ENCODE data around the gene FILIP1L. TPM values are rescaled to one million over a fixed set of nuclear protein-coding genes. Genes with fewer than 3 reads are reported as not detected.

FILIP1L gene
- total RNA-seq, 1 experiment from 2014 or later: 0.17 TPM

DNA sequence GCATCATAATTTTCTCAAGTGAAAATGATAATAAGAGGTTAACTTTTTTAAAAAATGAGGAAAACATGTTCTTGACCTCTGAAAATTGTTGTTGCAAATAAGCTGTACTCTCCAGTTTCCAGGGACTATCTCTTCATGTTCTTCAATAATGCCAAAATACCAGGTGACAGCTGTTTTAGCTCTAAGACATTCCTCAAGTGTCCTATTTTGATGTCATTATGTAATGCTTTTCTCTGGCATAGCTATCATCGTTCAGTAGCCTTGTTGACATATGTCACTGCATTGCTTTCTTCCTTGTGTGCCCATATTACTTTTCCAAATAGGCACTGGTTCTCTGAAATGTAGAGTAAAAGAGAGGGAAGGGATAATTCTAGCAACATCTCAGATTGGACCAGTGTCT lies 5.7 kb upstream of the FILIP1L start:
- no peaks in the 10 kb centered on the region for H3K4me1 ChIP-seq (ENCODE audit: control insufficient read depth in 1 of 2, insufficient read depth in 2 of 2, low read length in 2 of 2)
- intact Hi-C loops (cut with micrococcal nuclease): no loop called here
- ATAC-seq (no peak), DNase-seq (ENCODE audit: low read depth, low spot score) (no peak)
- no peak overlapping the region for H2AFZ ChIP-seq (ENCODE audit: low read depth, low read length, poor library complexity, severe bottlenecking)
- no peak overlapping the region for H3K9ac ChIP-seq (ENCODE audit: low read length)
- no peaks in the 10 kb centered on the region for H4K20me1 ChIP-seq (ENCODE audit: insufficient read depth)
- ChIA-PET CTCF (no interaction called here), POLR2A (no interaction called here), RAD21 (ENCODE audit: low non-redundant PET in 1 of 2, low total read pairs in 2 of 2, uncharacterized antibody in 2 of 2, unreplicated experiment in 2 of 2) (no interaction called here)
- H3K9me2 ChIP-seq (ENCODE audit: insufficient read depth): no peaks in the 10 kb centered on the region
- H3K36me3 ChIP-seq (ENCODE audit: control insufficient read depth in 1 of 2, insufficient read depth in 2 of 2, low read length in 2 of 2): no peaks in the 10 kb centered on the region
- no peaks in the 10 kb centered on the region for H3K9me3 ChIP-seq (ENCODE audit: control insufficient read depth in 1 of 2, insufficient read depth in 1 of 2, low read depth in 1 of 2, low read length in 2 of 2)
- BruUV-seq (replicated peaks): no TSS peak
- TF ChIP-seq CBX3 (IDR thresholded peaks at IDR 0.05; ENCODE audit: low read depth) (no peak), SRF (IDR thresholded peaks at IDR 0.05; ENCODE audit: low read depth) (no peak), YY1 (IDR thresholded peaks at IDR 0.05; ENCODE audit: extremely low read depth, insufficient replicate concordance, low read depth, low read length) (no peak), SP1 (IDR thresholded peaks at IDR 0.05; ENCODE audit: low read depth) (no peak), FOSL1 (IDR thresholded peaks at IDR 0.05; ENCODE audit: low read depth) (no peak), SIN3A (IDR thresholded peaks at IDR 0.05; ENCODE audit: low read depth) (no peak), ELF1 (IDR thresholded peaks at IDR 0.05; ENCODE audit: borderline replicate concordance, low read depth) (no peak), TCF7L2 (IDR thresholded peaks at IDR 0.05; ENCODE audit: borderline replicate concordance, extremely low read depth, insufficient read depth, insufficient read length) (no peak), EZH2phosphoT487 (IDR thresholded peaks at IDR 0.05; ENCODE audit: borderline replicate concordance) (no peak), EGR1 (IDR thresholded peaks at IDR 0.05; ENCODE audit: low read depth) (no peak), ZNF274 (IDR thresholded peaks at IDR 0.05; ENCODE audit: low read depth, low read length) (no peak), RAD21 (IDR thresholded peaks at IDR 0.05; ENCODE audit: low read depth) (no peak), POLR2AphosphoS5 (IDR thresholded peaks at IDR 0.05; ENCODE audit: low read depth, low read length) (no peak), EZH2 (IDR thresholded peaks at IDR 0.05) (no peak), CEBPB (IDR thresholded peaks at IDR 0.05; ENCODE audit: low read depth) (no peak)
- TF ChIP-seq, protein P1, sequence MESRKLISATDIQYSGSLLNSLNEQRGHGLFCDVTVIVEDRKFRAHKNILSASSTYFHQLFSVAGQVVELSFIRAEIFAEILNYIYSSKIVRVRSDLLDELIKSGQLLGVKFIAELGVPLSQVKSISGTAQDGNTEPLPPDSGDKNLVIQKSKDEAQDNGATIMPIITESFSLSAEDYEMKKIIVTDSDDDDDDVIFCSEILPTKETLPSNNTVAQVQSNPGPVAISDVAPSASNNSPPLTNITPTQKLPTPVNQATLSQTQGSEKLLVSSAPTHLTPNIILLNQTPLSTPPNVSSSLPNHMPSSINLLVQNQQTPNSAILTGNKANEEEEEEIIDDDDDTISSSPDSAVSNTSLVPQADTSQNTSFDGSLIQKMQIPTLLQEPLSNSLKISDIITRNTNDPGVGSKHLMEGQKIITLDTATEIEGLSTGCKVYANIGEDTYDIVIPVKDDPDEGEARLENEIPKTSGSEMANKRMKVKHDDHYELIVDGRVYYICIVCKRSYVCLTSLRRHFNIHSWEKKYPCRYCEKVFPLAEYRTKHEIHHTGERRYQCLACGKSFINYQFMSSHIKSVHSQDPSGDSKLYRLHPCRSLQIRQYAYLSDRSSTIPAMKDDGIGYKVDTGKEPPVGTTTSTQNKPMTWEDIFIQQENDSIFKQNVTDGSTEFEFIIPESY (IDR thresholded peaks at IDR 0.05; ENCODE audit: extremely low read depth, insufficient replicate concordance, low read length): no peak
- TF ChIP-seq, protein P2, sequence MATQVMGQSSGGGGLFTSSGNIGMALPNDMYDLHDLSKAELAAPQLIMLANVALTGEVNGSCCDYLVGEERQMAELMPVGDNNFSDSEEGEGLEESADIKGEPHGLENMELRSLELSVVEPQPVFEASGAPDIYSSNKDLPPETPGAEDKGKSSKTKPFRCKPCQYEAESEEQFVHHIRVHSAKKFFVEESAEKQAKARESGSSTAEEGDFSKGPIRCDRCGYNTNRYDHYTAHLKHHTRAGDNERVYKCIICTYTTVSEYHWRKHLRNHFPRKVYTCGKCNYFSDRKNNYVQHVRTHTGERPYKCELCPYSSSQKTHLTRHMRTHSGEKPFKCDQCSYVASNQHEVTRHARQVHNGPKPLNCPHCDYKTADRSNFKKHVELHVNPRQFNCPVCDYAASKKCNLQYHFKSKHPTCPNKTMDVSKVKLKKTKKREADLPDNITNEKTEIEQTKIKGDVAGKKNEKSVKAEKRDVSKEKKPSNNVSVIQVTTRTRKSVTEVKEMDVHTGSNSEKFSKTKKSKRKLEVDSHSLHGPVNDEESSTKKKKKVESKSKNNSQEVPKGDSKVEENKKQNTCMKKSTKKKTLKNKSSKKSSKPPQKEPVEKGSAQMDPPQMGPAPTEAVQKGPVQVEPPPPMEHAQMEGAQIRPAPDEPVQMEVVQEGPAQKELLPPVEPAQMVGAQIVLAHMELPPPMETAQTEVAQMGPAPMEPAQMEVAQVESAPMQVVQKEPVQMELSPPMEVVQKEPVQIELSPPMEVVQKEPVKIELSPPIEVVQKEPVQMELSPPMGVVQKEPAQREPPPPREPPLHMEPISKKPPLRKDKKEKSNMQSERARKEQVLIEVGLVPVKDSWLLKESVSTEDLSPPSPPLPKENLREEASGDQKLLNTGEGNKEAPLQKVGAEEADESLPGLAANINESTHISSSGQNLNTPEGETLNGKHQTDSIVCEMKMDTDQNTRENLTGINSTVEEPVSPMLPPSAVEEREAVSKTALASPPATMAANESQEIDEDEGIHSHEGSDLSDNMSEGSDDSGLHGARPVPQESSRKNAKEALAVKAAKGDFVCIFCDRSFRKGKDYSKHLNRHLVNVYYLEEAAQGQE (IDR thresholded peaks at IDR 0.05; ENCODE audit: low read depth): no peak
- TF ChIP-seq, protein P3, sequence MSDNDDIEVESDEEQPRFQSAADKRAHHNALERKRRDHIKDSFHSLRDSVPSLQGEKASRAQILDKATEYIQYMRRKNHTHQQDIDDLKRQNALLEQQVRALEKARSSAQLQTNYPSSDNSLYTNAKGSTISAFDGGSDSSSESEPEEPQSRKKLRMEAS (IDR thresholded peaks at IDR 0.05): no peak
- TF ChIP-seq, protein P4, sequence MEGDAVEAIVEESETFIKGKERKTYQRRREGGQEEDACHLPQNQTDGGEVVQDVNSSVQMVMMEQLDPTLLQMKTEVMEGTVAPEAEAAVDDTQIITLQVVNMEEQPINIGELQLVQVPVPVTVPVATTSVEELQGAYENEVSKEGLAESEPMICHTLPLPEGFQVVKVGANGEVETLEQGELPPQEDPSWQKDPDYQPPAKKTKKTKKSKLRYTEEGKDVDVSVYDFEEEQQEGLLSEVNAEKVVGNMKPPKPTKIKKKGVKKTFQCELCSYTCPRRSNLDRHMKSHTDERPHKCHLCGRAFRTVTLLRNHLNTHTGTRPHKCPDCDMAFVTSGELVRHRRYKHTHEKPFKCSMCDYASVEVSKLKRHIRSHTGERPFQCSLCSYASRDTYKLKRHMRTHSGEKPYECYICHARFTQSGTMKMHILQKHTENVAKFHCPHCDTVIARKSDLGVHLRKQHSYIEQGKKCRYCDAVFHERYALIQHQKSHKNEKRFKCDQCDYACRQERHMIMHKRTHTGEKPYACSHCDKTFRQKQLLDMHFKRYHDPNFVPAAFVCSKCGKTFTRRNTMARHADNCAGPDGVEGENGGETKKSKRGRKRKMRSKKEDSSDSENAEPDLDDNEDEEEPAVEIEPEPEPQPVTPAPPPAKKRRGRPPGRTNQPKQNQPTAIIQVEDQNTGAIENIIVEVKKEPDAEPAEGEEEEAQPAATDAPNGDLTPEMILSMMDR (IDR thresholded peaks at IDR 0.05 in 2 of 3, conservative IDR thresholded peaks at IDR 0.05 in 1 of 3; ENCODE audit: borderline replicate concordance in 1 of 3, insufficient read depth in 1 of 3, low read depth in 2 of 3, low read length in 2 of 3): no peak
- TF ChIP-seq, protein P5, sequence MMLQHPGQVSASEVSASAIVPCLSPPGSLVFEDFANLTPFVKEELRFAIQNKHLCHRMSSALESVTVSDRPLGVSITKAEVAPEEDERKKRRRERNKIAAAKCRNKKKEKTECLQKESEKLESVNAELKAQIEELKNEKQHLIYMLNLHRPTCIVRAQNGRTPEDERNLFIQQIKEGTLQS (IDR thresholded peaks at IDR 0.05): no peak
- no peak overlapping the region for H3K4me2 ChIP-seq (ENCODE audit: low read length)
- H3K79me2 ChIP-seq (ENCODE audit: insufficient read depth, low read length): no peaks in the 10 kb centered on the region
- no peak overlapping the region for H3K27ac ChIP-seq (ENCODE audit: low read depth, low read length)
- H3K27me3 ChIP-seq (ENCODE audit: insufficient read depth, low read length): no peaks in the 10 kb centered on the region
- H3K4me3 ChIP-seq (replicated peaks in 1 of 2; ENCODE audit: low read depth in 1 of 2, low read length in 2 of 2): no peak overlapping the region

Measured in HCT116 (cell line).